Epidermal melanocyte (primary cell): ENCODE data around the gene PRR20D.
"Not testable (repeated sequence)": the region's sequence is repeated elsewhere in the genome, so short reads cannot be mapped to it uniquely, and the experiment has no call there.

ENCODE experiments used
- DNase-seq: peaks from one replicate; pipeline ENCODE4 v3.0.0; 2011; ENCODE audit warnings: low spot score; ENCODE audit not compliant: insufficient read length

The PRR20D gene

DNA sequence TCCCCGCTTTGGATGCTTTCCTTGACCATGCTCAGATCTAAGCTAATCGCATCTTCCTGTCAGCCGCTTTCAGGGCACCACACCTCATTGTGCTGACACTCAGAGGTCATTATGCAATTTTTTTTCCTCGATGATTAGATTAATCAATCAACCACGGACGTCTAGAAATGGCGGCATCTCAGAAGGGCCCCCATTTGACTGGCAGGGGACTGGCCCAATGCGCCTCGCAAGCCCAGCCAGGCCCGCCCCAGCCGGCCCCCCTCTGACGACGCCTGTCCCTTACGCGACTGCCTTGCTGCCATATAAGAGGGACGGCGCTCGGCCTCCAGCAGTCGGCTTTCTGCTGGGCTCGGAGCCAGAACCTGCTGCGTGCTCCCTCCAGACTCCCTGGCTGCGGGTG lies at the start of gene PRR20D:
Gene PRR20D (plus strand): TSS at position 301 of the 400 bp plus-strand sequence. CDS start 387 bp downstream, outside the sequence.
- not testable (repeated sequence) for DNase-seq

GRCh38 chr13:57114945-57115344 lies 45.5 kb upstream of the PRR20D start:
- no peak for DNase-seq

- no peak for DNase-seq
Observed at GRCh38 chr13:57123681-57124080, 36.8 kb upstream of the PRR20D start.

DNA sequence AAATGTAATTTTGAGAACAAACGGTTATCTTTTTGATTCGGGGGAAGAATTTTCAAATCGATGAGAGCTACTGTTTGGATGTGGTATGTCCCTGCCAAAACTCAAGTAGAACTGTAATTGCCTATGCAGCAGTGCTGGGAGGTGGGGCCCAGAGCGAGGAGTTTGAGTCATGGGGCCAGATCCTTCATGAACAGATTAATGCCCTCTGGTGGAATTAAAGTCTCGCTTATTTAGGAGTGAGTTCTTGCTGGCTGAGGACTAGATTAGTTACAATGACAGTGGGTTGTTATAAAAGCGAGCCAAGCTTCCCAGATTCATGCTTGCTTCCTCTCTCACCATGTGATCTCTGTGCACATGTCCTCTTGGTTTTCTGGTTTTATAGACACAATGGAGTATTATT lies 31.5 kb upstream of the PRR20D start:
- no peak for DNase-seq

DNA sequence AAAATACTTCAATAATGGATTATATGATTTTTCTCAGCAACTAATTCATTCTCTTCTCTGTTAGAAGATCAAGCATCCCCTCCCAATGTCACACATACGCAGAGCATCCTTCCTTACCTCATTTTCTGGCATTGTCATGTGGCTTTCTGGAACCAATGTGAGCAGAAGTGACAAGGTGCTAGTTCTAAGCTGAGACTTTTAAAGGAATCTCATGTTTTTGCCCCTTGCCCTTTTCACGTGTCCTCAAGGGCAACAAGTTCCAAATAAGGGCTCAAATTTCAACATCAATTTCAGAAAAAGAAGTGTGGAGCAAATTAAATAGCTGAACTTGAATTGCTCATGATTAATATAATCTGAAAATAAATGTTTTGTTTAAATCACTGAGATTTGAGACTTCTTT lies 24.3 kb upstream of the PRR20D start:
- DNase-seq: no peak

DNA sequence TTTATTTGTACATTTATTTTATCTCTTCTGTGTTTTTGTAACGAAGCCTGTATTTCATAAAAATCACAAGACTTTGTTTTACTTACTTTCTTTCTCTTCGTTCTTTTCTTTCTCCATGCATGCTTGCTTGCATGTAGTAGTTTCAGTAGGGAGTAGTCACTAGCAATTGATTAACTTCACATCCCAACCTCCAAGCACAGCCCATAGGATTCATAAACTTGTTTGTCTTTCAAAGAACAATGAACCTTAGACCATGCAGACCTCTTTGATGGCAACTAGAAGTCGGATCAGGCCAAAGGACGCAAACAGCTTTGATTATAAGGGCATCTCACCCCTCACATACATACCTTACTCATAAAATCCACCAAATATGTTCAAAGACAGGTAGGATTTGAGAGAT lies 22.8 kb upstream of the PRR20D start:
- DNase-seq: no peak

GRCh38 chr13:57138988-57139387 lies 21.4 kb upstream of the PRR20D start:
- no peak for DNase-seq

- DNase-seq: not testable (repeated sequence)
Observed at GRCh38 chr13:57139781-57140180, 20.7 kb upstream of the PRR20D start.

DNA sequence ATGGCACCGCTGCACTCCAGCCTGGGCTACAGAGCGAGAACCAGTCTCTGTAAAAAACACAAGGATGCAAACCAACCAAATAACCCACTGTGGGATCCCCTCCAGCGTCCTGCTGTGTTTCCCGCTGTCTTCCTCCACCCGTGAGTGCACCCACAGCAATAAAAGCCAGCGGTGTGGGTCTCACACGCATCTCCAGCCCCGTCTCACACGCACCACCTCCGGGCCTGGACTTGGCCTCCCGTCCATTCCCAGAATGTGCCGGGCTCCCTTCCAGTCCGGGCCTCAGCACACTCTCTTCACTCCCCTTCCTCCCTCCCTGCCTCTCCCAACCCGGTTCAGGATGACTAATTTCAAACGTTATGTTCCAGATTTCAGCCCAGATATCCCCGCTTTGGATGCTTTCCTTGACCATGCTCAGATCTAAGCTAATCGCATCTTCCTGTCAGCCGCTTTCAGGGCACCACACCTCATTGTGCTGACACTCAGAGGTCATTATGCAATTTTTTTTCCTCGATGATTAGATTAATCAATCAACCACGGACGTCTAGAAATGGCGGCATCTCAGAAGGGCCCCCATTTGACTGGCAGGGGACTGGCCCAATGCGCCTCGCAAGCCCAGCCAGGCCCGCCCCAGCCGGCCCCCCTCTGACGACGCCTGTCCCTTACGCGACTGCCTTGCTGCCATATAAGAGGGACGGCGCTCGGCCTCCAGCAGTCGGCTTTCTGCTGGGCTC lies 20.0 kb upstream of the PRR20D start, which contains the start of gene PRR20A:
Gene PRR20A (plus strand): TSS at position 684 of the 734 bp plus-strand sequence. CDS start 387 bp downstream, outside the sequence.
- DNase-seq: not testable (repeated sequence)

GRCh38 chr13:57147188-57147587 lies 13.2 kb upstream of the PRR20D start, which contains the start of gene PRR20B:
Gene PRR20B, plus strand, starts transcription at chr13:57147488. Its CDS starts 387 bp downstream, at chr13:57147875.
- DNase-seq: not testable (repeated sequence)

- not testable (repeated sequence) for DNase-seq
Observed at GRCh38 chr13:57148106-57148505, 12.3 kb upstream of the PRR20D start.

DNA sequence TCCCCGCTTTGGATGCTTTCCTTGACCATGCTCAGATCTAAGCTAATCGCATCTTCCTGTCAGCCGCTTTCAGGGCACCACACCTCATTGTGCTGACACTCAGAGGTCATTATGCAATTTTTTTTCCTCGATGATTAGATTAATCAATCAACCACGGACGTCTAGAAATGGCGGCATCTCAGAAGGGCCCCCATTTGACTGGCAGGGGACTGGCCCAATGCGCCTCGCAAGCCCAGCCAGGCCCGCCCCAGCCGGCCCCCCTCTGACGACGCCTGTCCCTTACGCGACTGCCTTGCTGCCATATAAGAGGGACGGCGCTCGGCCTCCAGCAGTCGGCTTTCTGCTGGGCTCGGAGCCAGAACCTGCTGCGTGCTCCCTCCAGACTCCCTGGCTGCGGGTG lies 6.7 kb upstream of the PRR20D start, which contains the start of gene PRR20C:
Gene PRR20C (plus strand): TSS at position 301 of the 400 bp plus-strand sequence. CDS start 387 bp downstream, outside the sequence.
- DNase-seq: not testable (repeated sequence)

GRCh38 chr13:57166897-57167296 lies 6.5 kb downstream of the PRR20D start, which contains the start of gene PRR20E:
Gene PRR20E, plus strand, starts transcription at chr13:57167197. Its CDS starts 387 bp downstream, at chr13:57167584.
- DNase-seq: not testable (repeated sequence)

DNA sequence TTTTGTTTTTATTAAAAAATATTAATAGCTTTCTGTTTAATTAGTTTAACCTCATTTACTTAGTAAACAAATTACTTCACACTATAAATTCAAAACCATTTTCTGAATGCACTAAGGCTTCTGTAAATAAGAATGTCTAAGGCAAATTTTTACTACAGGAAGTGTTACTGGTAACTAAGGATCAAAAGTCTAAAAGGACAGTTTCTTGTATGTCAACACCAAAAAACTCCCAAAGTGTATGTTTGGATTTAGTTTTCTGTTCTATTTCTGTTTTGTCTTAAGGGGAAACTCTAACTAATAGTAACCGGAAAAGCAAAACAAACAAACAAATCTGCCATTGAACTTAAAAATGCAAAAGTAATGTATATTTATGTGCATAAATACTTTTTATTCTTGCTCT lies 31.2 kb downstream of the PRR20D start:
- DNase-seq: no peak

DNA sequence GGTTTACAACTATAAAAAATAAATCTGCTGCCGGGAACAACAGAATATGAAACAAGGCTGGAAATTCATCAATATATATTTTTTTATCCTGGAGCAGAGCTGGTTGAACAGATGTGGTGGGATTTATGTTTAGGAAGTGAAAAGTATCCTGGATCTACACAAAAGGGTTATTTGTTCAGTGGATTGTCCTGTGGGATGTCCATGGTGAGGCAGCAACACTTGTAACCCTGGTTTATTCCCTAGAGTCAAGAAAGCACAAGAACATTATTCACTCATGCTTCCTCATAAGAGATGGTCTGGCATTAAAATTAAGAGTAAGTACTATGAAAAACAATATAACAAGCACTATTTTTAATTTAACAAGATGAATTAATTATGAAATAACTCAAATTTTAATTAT lies 52.6 kb downstream of the PRR20D start:
- DNase-seq: no peak
